SKM-1 (cell line): ENCODE results near the gene SORCS2.

Experiments
- DNase-seq: peaks from one replicate; lab custom pipeline; 2025; ENCODE audit not compliant: unreplicated experiment; lab: John Stamatoyannopoulos, UW

Gene SORCS2

GRCh38 chr4:7763788-7764187 lies 571.5 kb downstream of the SORCS2 start:
- DNase-seq = no peak

- no peak for DNase-seq
These were observed 572.1 kb downstream of the SORCS2 start for GRCh38 chr4:7764466-7764865.

- no peak for DNase-seq
These were observed 573.3 kb downstream of the SORCS2 start for GRCh38 chr4:7765666-7766065.

- DNase-seq = no peak
These were observed 573.7 kb downstream of the SORCS2 start for GRCh38 chr4:7766086-7766485.

- DNase-seq = no peak
These were observed 574.5 kb downstream of the SORCS2 start for GRCh38 chr4:7766661-7767345.

- no peak for DNase-seq
These were observed 575.2 kb downstream of the SORCS2 start for GRCh38 chr4:7767526-7767925.

GRCh38 chr4:7767966-7768365 lies 575.6 kb downstream of the SORCS2 start:
- DNase-seq = no peak

- DNase-seq = no peak
These were observed 576.4 kb downstream of the SORCS2 start for GRCh38 chr4:7768736-7769135.

- no peak for DNase-seq
These were observed 577.3 kb downstream of the SORCS2 start for GRCh38 chr4:7769396-7770223.

- peak; percentile 14 for DNase-seq
These were observed 578.1 kb downstream of the SORCS2 start for GRCh38 chr4:7770224-7771050.

GRCh38 chr4:7771056-7771455 lies 578.7 kb downstream of the SORCS2 start:
- DNase-seq = no peak

- no peak for DNase-seq
These were observed 579.5 kb downstream of the SORCS2 start for GRCh38 chr4:7771541-7772507.

- DNase-seq = no peak
These were observed 580.5 kb downstream of the SORCS2 start for GRCh38 chr4:7772711-7773385.

GRCh38 chr4:7773401-7774180 lies 581.3 kb downstream of the SORCS2 start:
- no peak for DNase-seq

- no peak for DNase-seq
These were observed 582.3 kb downstream of the SORCS2 start for GRCh38 chr4:7774301-7775294.

GRCh38 chr4:7775396-7775795 lies 583.1 kb downstream of the SORCS2 start:
- DNase-seq = no peak

- DNase-seq = no peak
These were observed 584.8 kb downstream of the SORCS2 start for GRCh38 chr4:7777017-7777710.
